KMS-11 (cell line): ENCODE measurements around the gene GBA3.

Experiments
- H2AFZ ChIP-seq: fragments of 200-600 bp; sonication (generic); 2 replicates; pipeline ENCODE4 v1.6.1; 2016; ENCODE audit warnings: antibody characterized with exemption, mixed run types, low read depth
- H3K27ac ChIP-seq: fragments of 200-600 bp; sonication (generic); 2 replicates; pipeline ENCODE4 v1.6.1; 2016; ENCODE audit warnings: mild to moderate bottlenecking, mixed run types
- H3K27me3 ChIP-seq: fragments of 200-600 bp; sonication (generic); 2 replicates; pipeline ENCODE4 v1.6.1; 2017; ENCODE audit warnings: mild to moderate bottlenecking, low read depth, mixed run types, moderate library complexity; ENCODE audit not compliant: insufficient read depth
- H3K36me3 ChIP-seq: fragments of 200-600 bp; sonication (generic); 2 replicates; pipeline ENCODE4 v1.6.1; 2017; ENCODE audit warnings: mild to moderate bottlenecking, mixed run types; ENCODE audit not compliant: insufficient read depth
- H3K4me1 ChIP-seq: fragments of 200-600 bp; sonication (generic); 2 replicates; pipeline ENCODE4 v1.6.1; 2016; ENCODE audit warnings: mild to moderate bottlenecking, low read depth, mixed run types; ENCODE audit not compliant: poor library complexity, severe bottlenecking
- H3K4me2 ChIP-seq: fragments of 200-600 bp; sonication (generic); 2 replicates; pipeline ENCODE4 v1.7.0; 2016; ENCODE audit warnings: mild to moderate bottlenecking, mixed run types
- H3K4me3 ChIP-seq: fragments of 200-600 bp; sonication (generic); IDR thresholded peaks from 2 replicates; pipeline ENCODE4 v1.6.1; 2017; ENCODE audit warnings: low read depth, low read length, mixed read lengths; ENCODE audit not compliant: insufficient read depth
- H3K79me2 ChIP-seq: fragments of 200-600 bp; sonication (generic); 2 replicates; pipeline ENCODE4 v1.6.1; 2016; ENCODE audit warnings: low read depth, mixed run types; ENCODE audit not compliant: insufficient read depth
- H3K9ac ChIP-seq: fragments of 200-600 bp; sonication (generic); 2 replicates; pipeline ENCODE4 v1.6.1; 2016; ENCODE audit warnings: mild to moderate bottlenecking, mixed run types
- H4K20me1 ChIP-seq: fragments of 200-600 bp; sonication (generic); 2 replicates; pipeline ENCODE4 v1.6.1; 2016; ENCODE audit warnings: mild to moderate bottlenecking, mixed run types; ENCODE audit not compliant: insufficient read depth
- TF ChIP-seq, protein P1 (sequence below): fragments of 200-600 bp; sonication (generic); conservative IDR thresholded peaks from 2 replicates; pipeline ENCODE4 v1.6.1; 2017; ENCODE audit warnings: low read depth, mild to moderate bottlenecking, antibody characterized with exemption, low read length, moderate library complexity, mixed read lengths

Gene GBA3

DNA sequence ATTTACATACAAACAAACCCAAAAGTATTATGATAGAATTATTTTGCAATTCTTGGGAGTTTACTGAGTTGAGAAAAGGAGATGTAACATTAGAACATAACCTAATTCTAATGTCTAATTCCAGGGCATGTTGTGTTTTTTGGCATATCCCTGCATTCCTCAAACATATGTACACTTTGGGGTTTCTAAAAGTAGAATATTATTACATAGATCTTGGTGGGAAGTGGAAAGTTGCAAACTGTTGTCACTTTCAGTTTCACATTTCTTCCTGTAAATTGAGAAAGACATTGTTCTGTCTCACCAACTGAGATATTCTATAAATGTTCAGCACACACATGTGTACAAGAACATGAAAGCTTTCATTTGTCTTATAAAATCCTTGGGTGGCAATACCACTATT lies 24.4 kb upstream of the GBA3 start:
- no peak overlapping the region for H2AFZ ChIP-seq

DNA sequence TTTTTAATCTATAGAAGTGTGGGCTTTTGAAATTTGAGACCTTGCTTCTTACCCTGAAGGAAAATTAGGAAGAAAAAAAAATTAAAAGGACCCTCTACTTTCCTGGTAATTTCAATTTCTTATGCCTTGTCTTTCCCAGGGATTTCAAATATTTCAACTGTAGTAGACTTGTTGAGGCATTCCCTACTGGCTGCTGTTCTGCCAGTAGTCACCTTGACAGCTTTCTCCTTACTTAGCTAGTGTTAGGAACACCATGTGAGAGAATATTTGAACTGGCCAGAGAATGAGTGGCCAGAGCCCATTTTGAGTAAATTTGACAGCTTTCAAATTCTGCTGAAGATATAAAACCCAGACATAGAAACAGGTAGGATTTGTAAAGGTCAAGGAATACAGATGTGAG lies 24.0 kb upstream of the GBA3 start:
- H4K20me1 ChIP-seq = no peaks in the 10 kb centered on the region

More for the DNA sequence above, 24.4 kb upstream of the GBA3 start:
- no peaks in the 10 kb centered on the region for H4K20me1 ChIP-seq
- H3K27me3 ChIP-seq = no peaks in the 10 kb centered on the region
- H3K4me1 ChIP-seq = peaks cover 11% of the 10 kb centered on the region
- no peaks in the 10 kb centered on the region for H3K36me3 ChIP-seq
- no peak overlapping the region for H3K27ac ChIP-seq
- TF ChIP-seq, protein P1, sequence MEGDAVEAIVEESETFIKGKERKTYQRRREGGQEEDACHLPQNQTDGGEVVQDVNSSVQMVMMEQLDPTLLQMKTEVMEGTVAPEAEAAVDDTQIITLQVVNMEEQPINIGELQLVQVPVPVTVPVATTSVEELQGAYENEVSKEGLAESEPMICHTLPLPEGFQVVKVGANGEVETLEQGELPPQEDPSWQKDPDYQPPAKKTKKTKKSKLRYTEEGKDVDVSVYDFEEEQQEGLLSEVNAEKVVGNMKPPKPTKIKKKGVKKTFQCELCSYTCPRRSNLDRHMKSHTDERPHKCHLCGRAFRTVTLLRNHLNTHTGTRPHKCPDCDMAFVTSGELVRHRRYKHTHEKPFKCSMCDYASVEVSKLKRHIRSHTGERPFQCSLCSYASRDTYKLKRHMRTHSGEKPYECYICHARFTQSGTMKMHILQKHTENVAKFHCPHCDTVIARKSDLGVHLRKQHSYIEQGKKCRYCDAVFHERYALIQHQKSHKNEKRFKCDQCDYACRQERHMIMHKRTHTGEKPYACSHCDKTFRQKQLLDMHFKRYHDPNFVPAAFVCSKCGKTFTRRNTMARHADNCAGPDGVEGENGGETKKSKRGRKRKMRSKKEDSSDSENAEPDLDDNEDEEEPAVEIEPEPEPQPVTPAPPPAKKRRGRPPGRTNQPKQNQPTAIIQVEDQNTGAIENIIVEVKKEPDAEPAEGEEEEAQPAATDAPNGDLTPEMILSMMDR = no peak
- peak overlapping the region; percentile 45 for H3K4me2 ChIP-seq
- no peak overlapping the region for H3K9ac ChIP-seq
- no peaks in the 10 kb centered on the region for H3K79me2 ChIP-seq
- no peak overlapping the region for H3K4me3 ChIP-seq

DNA sequence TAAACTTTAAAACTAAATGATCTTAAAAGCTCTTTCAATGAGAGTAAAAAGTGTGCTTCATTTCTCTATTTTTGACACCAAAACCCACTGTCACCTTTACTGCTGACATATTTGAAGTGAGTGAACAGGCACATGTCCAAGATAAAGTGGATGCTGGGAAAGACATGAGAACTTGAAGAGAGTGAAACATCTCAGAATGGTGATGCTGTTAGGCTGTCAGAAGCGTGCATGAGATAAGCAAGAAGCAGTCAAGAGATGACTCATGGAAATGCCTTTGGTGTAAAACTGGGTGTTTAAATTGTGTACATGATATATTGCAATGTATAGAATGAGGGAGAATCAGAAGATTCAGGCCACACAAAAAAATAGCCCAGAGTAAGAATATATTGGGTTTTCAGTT lies 21.8 kb upstream of the GBA3 start:
- no peaks in the 10 kb centered on the region for H3K27me3 ChIP-seq
- H2AFZ ChIP-seq = no peak overlapping the region
- H3K4me3 ChIP-seq = no peak overlapping the region
- no peak overlapping the region for H3K4me2 ChIP-seq
- H3K4me1 ChIP-seq = peaks cover 11% of the 10 kb centered on the region
- H3K9ac ChIP-seq = no peak overlapping the region
- H3K27ac ChIP-seq = no peak overlapping the region
- H4K20me1 ChIP-seq = no peaks in the 10 kb centered on the region
- TF ChIP-seq, protein P1 = no peak
- H3K79me2 ChIP-seq = no peaks in the 10 kb centered on the region
- no peaks in the 10 kb centered on the region for H3K36me3 ChIP-seq

More for the DNA sequence above, 24.0 kb upstream of the GBA3 start:
- Histone ChIP-seq H3K36me3 (no peaks in the 10 kb centered on the region), H3K27me3 (no peaks in the 10 kb centered on the region), H3K27ac (no peak overlapping the region), H2AFZ (no peak overlapping the region), H3K9ac (no peak overlapping the region), H3K4me1 (peaks cover 11% of the 10 kb centered on the region), H3K79me2 (no peaks in the 10 kb centered on the region), H3K4me3 (no peak overlapping the region), H3K4me2 (peak overlapping the region; percentile 45)
- TF ChIP-seq, protein P1 = no peak

DNA sequence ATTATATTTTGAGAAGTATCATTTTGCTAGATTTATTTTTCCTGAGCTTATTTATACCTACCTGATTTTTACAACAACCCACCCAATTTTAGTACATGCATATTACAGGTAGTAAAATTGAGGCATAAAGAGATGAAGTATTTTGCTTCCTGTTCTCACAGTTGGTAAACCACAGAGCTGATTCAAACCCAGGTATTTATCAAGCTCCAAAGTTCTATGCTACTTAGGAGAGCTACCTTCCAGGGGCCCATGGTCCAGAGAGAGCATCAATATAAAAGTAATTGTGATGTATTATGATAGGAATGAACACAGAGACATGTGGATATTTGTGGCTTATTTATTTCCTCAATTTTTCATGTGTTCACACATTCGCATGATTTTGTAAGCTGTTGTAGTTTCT lies 20.2 kb upstream of the GBA3 start:
- H3K4me2 ChIP-seq = no peak overlapping the region
- H3K79me2 ChIP-seq = no peaks in the 10 kb centered on the region
- no peak overlapping the region for H3K9ac ChIP-seq
- H3K4me1 ChIP-seq = peaks cover 11% of the 10 kb centered on the region
- H3K36me3 ChIP-seq = no peaks in the 10 kb centered on the region
- TF ChIP-seq, protein P1 = no peak
- no peak overlapping the region for H2AFZ ChIP-seq
- no peak overlapping the region for H3K27ac ChIP-seq
- no peaks in the 10 kb centered on the region for H3K27me3 ChIP-seq
- no peak overlapping the region for H3K4me3 ChIP-seq
- no peaks in the 10 kb centered on the region for H4K20me1 ChIP-seq

DNA sequence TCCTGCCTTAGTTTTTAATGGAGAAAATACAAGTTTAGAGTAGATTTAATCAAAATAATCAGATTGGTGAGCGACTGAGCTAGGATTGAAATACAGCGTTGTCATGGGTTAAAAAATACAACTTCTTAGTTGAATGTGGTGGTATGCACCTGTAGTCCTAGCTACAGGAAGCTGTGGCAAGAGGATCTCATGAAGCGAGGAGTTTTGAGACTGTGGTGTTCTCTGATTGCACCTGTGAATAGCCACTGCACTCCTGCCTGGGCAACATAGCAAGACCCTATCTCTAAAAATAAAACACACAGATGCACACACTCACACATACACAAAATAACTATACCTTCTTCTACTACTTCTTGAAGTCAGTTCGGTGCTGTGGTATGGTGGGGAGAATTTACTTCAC lies 19.8 kb upstream of the GBA3 start:
- no peaks in the 10 kb centered on the region for H4K20me1 ChIP-seq
- H3K27ac ChIP-seq = no peak overlapping the region
- no peak overlapping the region for H3K4me2 ChIP-seq
- no peaks in the 10 kb centered on the region for H3K36me3 ChIP-seq
- H2AFZ ChIP-seq = no peak overlapping the region
- no peaks in the 10 kb centered on the region for H3K79me2 ChIP-seq
- H3K4me3 ChIP-seq = no peak overlapping the region
- H3K4me1 ChIP-seq = peaks cover 10% of the 10 kb centered on the region
- H3K9ac ChIP-seq = no peak overlapping the region
- TF ChIP-seq, protein P1 = no peak
- H3K27me3 ChIP-seq = no peaks in the 10 kb centered on the region
